WTC11 (cell line): ENCODE measurements around the gene TAF15. TPM values are rescaled to one million over a fixed set of nuclear protein-coding genes. Genes with fewer than 3 reads are reported as not detected.

Experiments used
- ATAC-seq: fragments of 200-7000 bp; cut with Tn5 transposase; 2 replicates; pipeline ENCODE4 v1.10.0; 2021; ENCODE audit warnings: mild to moderate bottlenecking, moderate library complexity
- CTCF ChIA-PET: fragments of 300-600 bp; sonication (Branson Sonifier 250); formaldehyde crosslinking; loops from one replicate; lab custom pipeline; 2021; ENCODE audit warnings: antibody characterized with exemption; lab: Charles Lee
- POLR2A ChIA-PET: fragments of 350-600 bp; sonication (Branson Sonifier 250); formaldehyde crosslinking; loops from one replicate; lab custom pipeline; 2021; ENCODE audit warnings: antibody characterized with exemption; lab: Charles Lee
- DNase-seq: peaks from one replicate; pipeline ENCODE4 v3.0.0; 2021; ENCODE audit warnings: low spot score
- H3K27ac Mint-ChIP-seq: 2 replicates; pipeline ENCODE4 v1.8.0; 2021; ENCODE audit warnings: mixed read lengths
- H3K27me3 Mint-ChIP-seq: 2 replicates; pipeline ENCODE4 v1.8.0; 2021; ENCODE audit warnings: low read depth, mild to moderate bottlenecking, moderate library complexity, mixed read lengths
- H3K36me3 Mint-ChIP-seq: 2 replicates; pipeline ENCODE4 v1.8.0; 2021; ENCODE audit warnings: mixed read lengths
- H3K4me1 Mint-ChIP-seq: 2 replicates; pipeline ENCODE4 v1.8.0; 2022; ENCODE audit warnings: mixed read lengths
- H3K4me3 Mint-ChIP-seq: 2 replicates; pipeline ENCODE4 v1.8.0; 2021; ENCODE audit warnings: mild to moderate bottlenecking, moderate library complexity, mixed read lengths
- H3K9me3 Mint-ChIP-seq: 2 replicates; pipeline ENCODE4 v1.8.0; 2021; ENCODE audit warnings: mixed read lengths
- ARID4B ChIP-seq: sonication (generic); formaldehyde crosslinking; IDR thresholded peaks from 2 replicates; pipeline ENCODE4 v1.8.0; 2023; ENCODE audit warnings: missing genetic modification reagents, mild to moderate bottlenecking, borderline replicate concordance
- ATF6 ChIP-seq: sonication (generic); formaldehyde crosslinking; IDR thresholded peaks from 2 replicates; pipeline ENCODE4 v1.8.1; 2023; ENCODE audit warnings: mild to moderate bottlenecking, missing genetic modification reagents
- CBFB ChIP-seq: sonication (generic); formaldehyde crosslinking; IDR thresholded peaks from 2 replicates; pipeline ENCODE4 v1.8.1; 2022; ENCODE audit warnings: mild to moderate bottlenecking, low read depth, missing genetic modification reagents
- FOXP1 ChIP-seq: sonication (generic); formaldehyde crosslinking; IDR thresholded peaks from 2 replicates; pipeline ENCODE4 v1.8.0; 2022; ENCODE audit warnings: missing genetic modification reagents, mild to moderate bottlenecking, moderate library complexity, borderline replicate concordance
- NFATC4 ChIP-seq: fragments of 250-450 bp; sonication (Bioruptor Pico); IDR thresholded peaks from 2 replicates; pipeline ENCODE4 v1.9.0; 2021; ENCODE audit warnings: mild to moderate bottlenecking
- NR2C2 ChIP-seq: sonication (generic); formaldehyde crosslinking; IDR thresholded peaks from 2 replicates; pipeline ENCODE4 v1.8.0; 2022; ENCODE audit warnings: mild to moderate bottlenecking, missing genetic modification reagents
- PRRX2 ChIP-seq: fragments of 250-450 bp; sonication (Bioruptor Pico); IDR thresholded peaks from 2 replicates; pipeline ENCODE4 v1.8.0; 2021; ENCODE audit warnings: mild to moderate bottlenecking
- RORB ChIP-seq: fragments of 250-450 bp; sonication (Bioruptor Pico); IDR thresholded peaks from 2 replicates; pipeline ENCODE4 v1.9.0; 2021; ENCODE audit warnings: mild to moderate bottlenecking
- SP1 ChIP-seq: sonication (generic); formaldehyde crosslinking; conservative IDR thresholded peaks from 2 replicates; pipeline ENCODE4 v1.8.1; 2022; ENCODE audit warnings: missing genetic modification reagents
- ZBTB21 ChIP-seq: sonication (generic); formaldehyde crosslinking; IDR thresholded peaks from 2 replicates; pipeline ENCODE4 v1.8.1; 2023; ENCODE audit warnings: mild to moderate bottlenecking, missing genetic modification reagents, borderline replicate concordance
- ZNF121 ChIP-seq: sonication (generic); formaldehyde crosslinking; IDR thresholded peaks from 2 replicates; pipeline ENCODE4 v1.8.0; 2023; ENCODE audit warnings: missing genetic modification reagents
- ZNF232 ChIP-seq: sonication (generic); formaldehyde crosslinking; IDR thresholded peaks from 2 replicates; pipeline ENCODE4 v1.8.0; 2022; ENCODE audit warnings: mild to moderate bottlenecking, missing genetic modification reagents
- ZNF317 ChIP-seq: sonication (generic); formaldehyde crosslinking; IDR thresholded peaks from 2 replicates; pipeline ENCODE4 v1.8.1; 2023; ENCODE audit warnings: low read depth, mild to moderate bottlenecking, moderate library complexity, missing genetic modification reagents, borderline replicate concordance
- ZNF396 ChIP-seq: fragments of 250-450 bp; sonication (Bioruptor Pico); IDR thresholded peaks from 2 replicates; pipeline ENCODE4 v1.8.0; 2021; ENCODE audit warnings: mild to moderate bottlenecking, moderate library complexity, borderline replicate concordance
- ZNF416 ChIP-seq: fragments of 250-450 bp; sonication (Bioruptor Pico); IDR thresholded peaks from 2 replicates; pipeline ENCODE4 v1.9.0; 2021; ENCODE audit warnings: mild to moderate bottlenecking, inconsistent platforms
- ZNF423 ChIP-seq: fragments of 250-450 bp; sonication (Bioruptor Pico); IDR thresholded peaks from 2 replicates; pipeline ENCODE4 v2.1.2; 2022; ENCODE audit warnings: mild to moderate bottlenecking, moderate library complexity
- total RNA-seq: library from RNA; stranded (reverse); gene quantifications from 3 replicates; pipeline ENCODE4 v1.2.3, GENCODE V29; 2021
- TF ChIP-seq, protein P1 (sequence below): sonication (generic); formaldehyde crosslinking; conservative IDR thresholded peaks from 2 replicates; pipeline ENCODE4 v1.8.1; 2023; ENCODE audit warnings: mild to moderate bottlenecking, low read depth, missing genetic modification reagents, moderate library complexity
- TF ChIP-seq, protein P2 (sequence below): sonication (generic); formaldehyde crosslinking; IDR thresholded peaks from 2 replicates; pipeline ENCODE4 v1.8.0; 2022; ENCODE audit warnings: mild to moderate bottlenecking, missing genetic modification reagents
- TF ChIP-seq, protein P3 (sequence below): sonication (generic); formaldehyde crosslinking; IDR thresholded peaks from 2 replicates; pipeline ENCODE4 v1.8.0; 2022; ENCODE audit warnings: mild to moderate bottlenecking, missing genetic modification reagents
- TF ChIP-seq, protein P4 (sequence below): sonication (generic); formaldehyde crosslinking; IDR thresholded peaks from 2 replicates; pipeline ENCODE4 v1.8.1; 2023; ENCODE audit warnings: mild to moderate bottlenecking, missing genetic modification reagents

TAF15 gene
- total RNA-seq, 1 experiment from 2014 or later, result 273 TPM

DNA sequence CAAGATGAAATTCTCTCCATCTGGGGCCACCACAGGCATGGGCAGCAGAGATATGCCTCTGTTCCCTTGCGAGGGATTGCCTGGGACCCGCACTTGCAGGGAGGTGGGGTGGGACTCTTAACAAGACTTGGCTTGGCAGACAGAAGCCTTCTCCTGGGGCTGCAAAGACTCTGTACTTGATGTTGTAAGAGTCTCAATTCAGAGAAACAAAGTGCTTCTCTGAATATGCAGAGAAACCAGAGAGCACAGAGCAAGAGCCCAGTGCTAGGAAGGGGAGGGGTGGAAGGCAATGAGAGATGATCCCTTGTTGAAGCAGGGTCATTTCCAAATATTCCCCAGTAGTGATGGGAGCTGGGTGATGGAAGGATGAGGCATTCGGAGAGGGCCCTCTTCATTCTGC is 16.0 kb upstream of the TAF15 start (continued):
- TF ChIP-seq, protein P1, sequence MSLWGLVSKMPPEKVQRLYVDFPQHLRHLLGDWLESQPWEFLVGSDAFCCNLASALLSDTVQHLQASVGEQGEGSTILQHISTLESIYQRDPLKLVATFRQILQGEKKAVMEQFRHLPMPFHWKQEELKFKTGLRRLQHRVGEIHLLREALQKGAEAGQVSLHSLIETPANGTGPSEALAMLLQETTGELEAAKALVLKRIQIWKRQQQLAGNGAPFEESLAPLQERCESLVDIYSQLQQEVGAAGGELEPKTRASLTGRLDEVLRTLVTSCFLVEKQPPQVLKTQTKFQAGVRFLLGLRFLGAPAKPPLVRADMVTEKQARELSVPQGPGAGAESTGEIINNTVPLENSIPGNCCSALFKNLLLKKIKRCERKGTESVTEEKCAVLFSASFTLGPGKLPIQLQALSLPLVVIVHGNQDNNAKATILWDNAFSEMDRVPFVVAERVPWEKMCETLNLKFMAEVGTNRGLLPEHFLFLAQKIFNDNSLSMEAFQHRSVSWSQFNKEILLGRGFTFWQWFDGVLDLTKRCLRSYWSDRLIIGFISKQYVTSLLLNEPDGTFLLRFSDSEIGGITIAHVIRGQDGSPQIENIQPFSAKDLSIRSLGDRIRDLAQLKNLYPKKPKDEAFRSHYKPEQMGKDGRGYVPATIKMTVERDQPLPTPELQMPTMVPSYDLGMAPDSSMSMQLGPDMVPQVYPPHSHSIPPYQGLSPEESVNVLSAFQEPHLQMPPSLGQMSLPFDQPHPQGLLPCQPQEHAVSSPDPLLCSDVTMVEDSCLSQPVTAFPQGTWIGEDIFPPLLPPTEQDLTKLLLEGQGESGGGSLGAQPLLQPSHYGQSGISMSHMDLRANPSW, result no peak
- TF ChIP-seq SP1 (CRISPR knock-in tag) (no peak), ZNF232 (CRISPR knock-in tag) (no peak), PRRX2 (CRISPR knock-in tag) (no peak), ZNF416 (CRISPR knock-in tag) (no peak), ZBTB21 (CRISPR knock-in tag) (no peak), ZNF396 (CRISPR knock-in tag) (no peak), ZNF121 (CRISPR knock-in tag) (no peak), ARID4B (no peak), RORB (CRISPR knock-in tag) (no peak)
- TF ChIP-seq, protein P2, sequence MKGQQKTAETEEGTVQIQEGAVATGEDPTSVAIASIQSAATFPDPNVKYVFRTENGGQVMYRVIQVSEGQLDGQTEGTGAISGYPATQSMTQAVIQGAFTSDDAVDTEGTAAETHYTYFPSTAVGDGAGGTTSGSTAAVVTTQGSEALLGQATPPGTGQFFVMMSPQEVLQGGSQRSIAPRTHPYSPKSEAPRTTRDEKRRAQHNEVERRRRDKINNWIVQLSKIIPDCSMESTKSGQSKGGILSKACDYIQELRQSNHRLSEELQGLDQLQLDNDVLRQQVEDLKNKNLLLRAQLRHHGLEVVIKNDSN (CRISPR knock-in tag), result no peak

GRCh38 chr17:35795007-35795870 is 14.0 kb upstream of the TAF15 start, which contains the start of gene MMP28:
Gene MMP28, minus strand, starts transcription at chr17:35795641. Its CDS starts 264 bp downstream, at chr17:35795377.
- Mint-ChIP-seq H3K4me3 (peak within 1 kb of the TSS; percentile 67), H3K27me3 (peaks cover 79% of the 10 kb centered on the region), H3K27ac (no peak within 1 kb of the TSS), H3K4me1 (peaks cover 10% of the 10 kb centered on the region), H3K36me3 (no peaks in the 10 kb centered on the region), H3K9me3 (no peaks in the 10 kb centered on the region)
- ChIA-PET POLR2A (interaction anchor here (0.9 kb wide), 1 partner anchor 14 kb away, joined by 3 read pairs; the partner anchor contains the start of gene TAF15), CTCF (interaction anchor here (1.1 to 6.3 kb wide), 8 partner anchors 9 to 182 kb away, joined by 3 to 53 read pairs (median 4); partner anchors contain the start of gene TAF15)
- ATAC-seq (peak; percentile 72), DNase-seq (peak; percentile 61)
- no peak for TF ChIP-seq RORB (CRISPR knock-in tag)
- TF ChIP-seq, protein P3, sequence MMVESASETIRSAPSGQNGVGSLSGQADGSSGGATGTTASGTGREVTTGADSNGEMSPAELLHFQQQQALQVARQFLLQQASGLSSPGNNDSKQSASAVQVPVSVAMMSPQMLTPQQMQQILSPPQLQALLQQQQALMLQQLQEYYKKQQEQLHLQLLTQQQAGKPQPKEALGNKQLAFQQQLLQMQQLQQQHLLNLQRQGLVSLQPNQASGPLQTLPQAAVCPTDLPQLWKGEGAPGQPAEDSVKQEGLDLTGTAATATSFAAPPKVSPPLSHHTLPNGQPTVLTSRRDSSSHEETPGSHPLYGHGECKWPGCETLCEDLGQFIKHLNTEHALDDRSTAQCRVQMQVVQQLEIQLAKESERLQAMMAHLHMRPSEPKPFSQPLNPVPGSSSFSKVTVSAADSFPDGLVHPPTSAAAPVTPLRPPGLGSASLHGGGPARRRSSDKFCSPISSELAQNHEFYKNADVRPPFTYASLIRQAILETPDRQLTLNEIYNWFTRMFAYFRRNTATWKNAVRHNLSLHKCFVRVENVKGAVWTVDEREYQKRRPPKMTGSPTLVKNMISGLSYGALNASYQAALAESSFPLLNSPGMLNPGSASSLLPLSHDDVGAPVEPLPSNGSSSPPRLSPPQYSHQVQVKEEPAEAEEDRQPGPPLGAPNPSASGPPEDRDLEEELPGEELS (CRISPR knock-in tag), result no peak
- TF ChIP-seq CBFB (CRISPR knock-in tag), result no peak
- TF ChIP-seq, protein P4, sequence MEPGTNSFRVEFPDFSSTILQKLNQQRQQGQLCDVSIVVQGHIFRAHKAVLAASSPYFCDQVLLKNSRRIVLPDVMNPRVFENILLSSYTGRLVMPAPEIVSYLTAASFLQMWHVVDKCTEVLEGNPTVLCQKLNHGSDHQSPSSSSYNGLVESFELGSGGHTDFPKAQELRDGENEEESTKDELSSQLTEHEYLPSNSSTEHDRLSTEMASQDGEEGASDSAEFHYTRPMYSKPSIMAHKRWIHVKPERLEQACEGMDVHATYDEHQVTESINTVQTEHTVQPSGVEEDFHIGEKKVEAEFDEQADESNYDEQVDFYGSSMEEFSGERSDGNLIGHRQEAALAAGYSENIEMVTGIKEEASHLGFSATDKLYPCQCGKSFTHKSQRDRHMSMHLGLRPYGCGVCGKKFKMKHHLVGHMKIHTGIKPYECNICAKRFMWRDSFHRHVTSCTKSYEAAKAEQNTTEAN (CRISPR knock-in tag), result peak; percentile 71; the same call in 1 of the 2 replicates
- peak; percentile 12; the same call in 1 of the 2 replicates for TF ChIP-seq FOXP1 (CRISPR knock-in tag)
- no peak for TF ChIP-seq NFATC4 (CRISPR knock-in tag)
- TF ChIP-seq, protein P2 (CRISPR knock-in tag), result no peak
- TF ChIP-seq ZNF317 (CRISPR knock-in tag), result no peak
- 0 out of 2 replicates have a peak, but pooled peaks have one; percentile 8 for TF ChIP-seq ZNF423 (CRISPR knock-in tag)
- no peak for TF ChIP-seq ATF6 (CRISPR knock-in tag)
- no peak for TF ChIP-seq NR2C2 (CRISPR knock-in tag)
